SK-N-SH treated with all-trans-retinoic acid at 6 μM for 48 hours (cell line): ENCODE measurements around the gene RHCE.
"Not testable (repeated sequence)": the region's sequence is repeated elsewhere in the genome, so short reads cannot be mapped to it uniquely, and the experiment has no call there.

Experiments
- BACH2 ChIP-seq: fragments of 250-450 bp; sonication (Bioruptor Pico); IDR thresholded peaks from 2 replicates; pipeline ENCODE4 v1.9.0; 2021; ENCODE audit warnings: mild to moderate bottlenecking, borderline replicate concordance
- GLIS3 ChIP-seq: fragments of 250-450 bp; sonication (Bioruptor Pico); IDR thresholded peaks from 2 replicates; pipeline ENCODE4 v1.5.0; 2020; ENCODE audit warnings: mild to moderate bottlenecking, moderate library complexity
- PPARA ChIP-seq: fragments of 250-450 bp; sonication (Bioruptor Pico); IDR thresholded peaks from 2 replicates; pipeline ENCODE4 v1.5.0; 2020; ENCODE audit warnings: mild to moderate bottlenecking, borderline replicate concordance
- ZNF8 ChIP-seq: fragments of 450-650 bp; formaldehyde crosslinking; IDR thresholded peaks from 2 replicates; pipeline ENCODE4 v1.5.0; 2020; ENCODE audit warnings: mild to moderate bottlenecking, moderate library complexity
- TF ChIP-seq, protein P1 (sequence below): fragments of 250-450 bp; sonication (Bioruptor Pico); IDR thresholded peaks from 2 replicates; pipeline ENCODE4 v1.5.1; 2021; ENCODE audit warnings: mild to moderate bottlenecking, moderate library complexity
- TF ChIP-seq, protein P2 (sequence below): fragments of 250-450 bp; sonication (Bioruptor Pico); IDR thresholded peaks from 2 replicates; pipeline ENCODE4 v1.8.0; 2021; ENCODE audit warnings: low read depth, mild to moderate bottlenecking, moderate library complexity, borderline replicate concordance

DNA sequence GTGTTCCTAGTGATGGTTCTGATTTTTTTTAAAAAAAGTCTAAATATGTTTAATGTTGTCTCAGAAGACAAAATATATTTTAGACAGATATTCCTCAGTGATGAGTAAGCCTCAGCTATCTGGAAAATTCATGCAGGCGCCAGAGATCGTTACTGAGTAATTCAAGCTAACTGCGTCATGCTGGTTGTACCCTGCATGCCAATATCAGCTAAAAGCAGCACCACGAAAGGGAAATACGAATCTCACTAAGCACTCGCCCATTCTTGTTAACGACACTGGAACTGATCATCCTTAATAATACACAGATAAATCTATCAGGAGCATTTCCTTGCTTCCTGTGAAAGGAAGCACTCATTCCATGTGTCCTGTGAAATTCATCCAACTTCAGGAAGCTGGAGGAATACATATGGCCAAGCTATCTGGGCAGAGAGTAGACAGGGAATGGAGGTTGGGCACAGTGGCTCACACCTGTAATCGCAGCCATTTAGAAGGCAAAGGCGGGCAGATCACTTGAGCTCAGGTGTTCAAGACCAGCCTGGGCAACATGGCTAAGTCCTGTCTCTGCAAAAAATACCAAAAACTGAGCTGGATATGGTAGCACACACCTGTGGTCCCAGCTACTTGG lies 100.2 kb downstream of the RHCE start:
- TF ChIP-seq, protein P1, sequence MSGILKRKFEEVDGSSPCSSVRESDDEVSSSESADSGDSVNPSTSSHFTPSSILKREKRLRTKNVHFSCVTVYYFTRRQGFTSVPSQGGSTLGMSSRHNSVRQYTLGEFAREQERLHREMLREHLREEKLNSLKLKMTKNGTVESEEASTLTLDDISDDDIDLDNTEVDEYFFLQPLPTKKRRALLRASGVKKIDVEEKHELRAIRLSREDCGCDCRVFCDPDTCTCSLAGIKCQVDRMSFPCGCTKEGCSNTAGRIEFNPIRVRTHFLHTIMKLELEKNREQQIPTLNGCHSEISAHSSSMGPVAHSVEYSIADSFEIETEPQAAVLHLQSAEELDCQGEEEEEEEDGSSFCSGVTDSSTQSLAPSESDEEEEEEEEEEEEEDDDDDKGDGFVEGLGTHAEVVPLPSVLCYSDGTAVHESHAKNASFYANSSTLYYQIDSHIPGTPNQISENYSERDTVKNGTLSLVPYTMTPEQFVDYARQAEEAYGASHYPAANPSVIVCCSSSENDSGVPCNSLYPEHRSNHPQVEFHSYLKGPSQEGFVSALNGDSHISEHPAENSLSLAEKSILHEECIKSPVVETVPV, result not testable (repeated sequence)
- TF ChIP-seq, protein P2, sequence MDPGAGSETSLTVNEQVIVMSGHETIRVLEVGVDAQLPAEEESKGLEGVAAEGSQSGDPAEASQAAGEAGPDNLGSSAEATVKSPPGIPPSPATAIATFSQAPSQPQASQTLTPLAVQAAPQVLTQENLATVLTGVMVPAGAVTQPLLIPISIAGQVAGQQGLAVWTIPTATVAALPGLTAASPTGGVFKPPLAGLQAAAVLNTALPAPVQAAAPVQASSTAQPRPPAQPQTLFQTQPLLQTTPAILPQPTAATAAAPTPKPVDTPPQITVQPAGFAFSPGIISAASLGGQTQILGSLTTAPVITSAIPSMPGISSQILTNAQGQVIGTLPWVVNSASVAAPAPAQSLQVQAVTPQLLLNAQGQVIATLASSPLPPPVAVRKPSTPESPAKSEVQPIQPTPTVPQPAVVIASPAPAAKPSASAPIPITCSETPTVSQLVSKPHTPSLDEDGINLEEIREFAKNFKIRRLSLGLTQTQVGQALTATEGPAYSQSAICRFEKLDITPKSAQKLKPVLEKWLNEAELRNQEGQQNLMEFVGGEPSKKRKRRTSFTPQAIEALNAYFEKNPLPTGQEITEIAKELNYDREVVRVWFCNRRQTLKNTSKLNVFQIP (CRISPR knock-in tag), result not testable (repeated sequence)
- not testable (repeated sequence) for TF ChIP-seq BACH2 (CRISPR knock-in tag); ZNF8 (CRISPR knock-in tag); GLIS3; PPARA
